NCI-H146 treated with DMSO at 0.1 percent for 48 hours (cell line): ENCODE results near the gene TMEM131.
"Not testable (repeated sequence)": the region's sequence is repeated elsewhere in the genome, so short reads cannot be mapped to it uniquely, and the experiment has no call there.

Experiments used
- DNase-seq: peaks from one replicate; lab custom pipeline; 2025; ENCODE audit not compliant: unreplicated experiment; lab: John Stamatoyannopoulos, UW

The TMEM131 gene

DNA sequence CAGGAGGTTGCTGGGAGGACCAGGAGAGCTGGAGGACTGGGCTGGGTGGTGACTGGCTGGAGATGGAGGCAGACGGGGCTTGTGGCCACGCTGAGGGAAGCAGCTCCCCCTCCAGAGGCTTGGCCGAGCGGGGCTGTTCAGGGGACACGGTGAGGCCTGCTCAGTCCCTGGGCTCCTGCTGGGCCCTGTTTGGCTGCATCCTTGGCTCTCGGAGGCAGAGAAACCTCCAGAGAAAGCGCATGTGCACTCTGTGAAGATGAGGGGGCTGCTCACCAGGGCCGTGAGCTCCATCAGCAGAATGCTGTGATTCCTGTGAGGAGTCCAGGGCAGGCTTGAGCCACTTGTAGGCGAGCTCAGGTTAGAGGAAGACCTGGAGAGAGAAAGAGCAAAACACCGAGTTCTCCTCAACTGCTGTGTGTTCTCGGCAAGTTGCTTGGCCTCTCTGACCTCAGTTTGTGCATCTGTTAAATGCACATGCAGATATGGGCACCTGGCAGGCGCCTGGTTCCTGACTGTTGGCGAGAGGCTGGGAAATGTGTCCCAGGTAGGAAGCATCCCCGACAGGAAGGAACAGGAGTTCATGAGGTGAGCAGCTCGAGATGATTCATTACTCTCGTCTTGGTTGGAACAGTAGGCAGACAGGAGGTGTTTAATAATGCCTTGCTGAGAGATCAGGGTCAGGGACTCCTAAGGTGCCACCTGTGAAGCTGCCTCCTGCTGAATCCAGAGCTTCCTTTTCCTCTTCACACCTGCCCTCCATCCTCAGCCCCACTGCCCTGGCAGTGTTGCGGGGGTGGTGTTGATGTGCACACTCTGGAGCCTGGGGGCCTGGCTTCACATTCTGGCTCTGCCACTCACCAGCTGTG, 281.4 kb downstream of the TMEM131 start:
- DNase-seq, result peak; percentile 3

DNA sequence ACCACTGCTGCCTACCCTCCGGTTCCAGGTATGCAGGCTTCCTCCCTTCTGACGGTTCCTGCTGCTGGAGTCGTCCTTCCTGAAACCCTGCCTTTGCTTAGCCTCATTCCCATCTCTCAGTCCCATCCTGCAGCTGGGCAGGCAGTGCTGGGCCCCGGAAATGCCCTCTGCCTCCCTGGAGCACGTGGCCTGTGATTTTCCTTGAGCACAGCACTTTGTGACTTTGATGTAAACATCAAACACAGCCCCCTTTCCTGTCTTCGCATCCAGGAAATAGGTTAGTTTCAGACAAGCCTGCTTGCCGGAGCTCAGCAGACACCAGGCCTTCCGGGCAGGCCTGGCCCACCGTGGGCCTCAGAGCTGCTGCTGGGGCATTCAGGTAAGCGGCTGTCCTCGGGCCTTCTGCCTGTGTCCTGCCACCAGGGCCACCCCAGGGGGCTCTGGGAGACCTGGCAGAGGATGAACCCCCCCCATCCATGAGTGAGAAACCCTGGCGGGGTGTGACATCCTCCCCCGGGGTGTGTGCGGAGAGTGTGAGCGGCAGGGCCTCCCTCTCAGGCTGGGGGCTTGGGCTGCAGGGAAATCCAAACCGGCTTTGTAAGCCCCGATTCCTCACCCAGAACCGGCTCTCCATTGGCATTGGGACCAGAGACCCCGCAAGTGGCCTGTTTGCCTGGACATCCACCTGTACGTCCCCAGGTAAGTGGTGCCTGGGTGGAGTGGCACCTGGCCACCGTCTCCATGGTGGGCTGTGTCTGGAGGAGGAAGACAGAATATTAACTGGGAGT, 282.3 kb downstream of the TMEM131 start, which contains the start of gene ZAP70:
Gene ZAP70 (plus strand): TSS at position 281 of the 788 bp plus-strand sequence. CDS start 10,461 bp downstream, outside the sequence.
- no peak for DNase-seq

DNA sequence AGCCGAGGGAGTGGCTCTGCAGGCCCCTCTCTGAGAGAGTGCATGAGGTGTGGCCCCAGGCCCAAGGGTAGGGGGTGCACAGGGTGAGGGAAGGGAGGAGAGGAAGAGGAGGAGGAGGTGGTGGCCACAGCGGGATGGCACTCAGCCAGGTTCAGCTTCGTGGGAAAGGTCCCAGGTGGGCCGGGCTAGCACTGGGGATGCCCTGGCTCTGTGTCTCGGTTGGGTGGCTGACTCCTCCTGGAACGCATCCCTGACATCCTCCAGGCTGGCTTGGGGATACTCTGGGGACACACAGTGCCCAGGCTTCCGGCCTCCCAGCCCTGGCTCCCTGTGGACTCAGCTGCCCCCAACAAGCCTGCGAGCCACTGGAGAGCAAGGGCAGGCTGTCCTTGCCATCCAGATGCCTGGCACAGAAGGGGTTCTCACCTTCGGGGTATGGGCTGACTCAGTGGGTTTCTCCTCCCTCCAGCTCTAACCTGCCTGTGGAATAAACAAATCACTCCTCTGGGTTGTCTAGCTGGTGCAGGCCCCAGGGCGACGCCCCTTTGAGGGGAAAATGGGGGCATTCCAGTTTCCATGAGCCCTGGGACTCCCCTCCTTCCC, 283.0 kb downstream of the TMEM131 start:
- no peak for DNase-seq

DNA sequence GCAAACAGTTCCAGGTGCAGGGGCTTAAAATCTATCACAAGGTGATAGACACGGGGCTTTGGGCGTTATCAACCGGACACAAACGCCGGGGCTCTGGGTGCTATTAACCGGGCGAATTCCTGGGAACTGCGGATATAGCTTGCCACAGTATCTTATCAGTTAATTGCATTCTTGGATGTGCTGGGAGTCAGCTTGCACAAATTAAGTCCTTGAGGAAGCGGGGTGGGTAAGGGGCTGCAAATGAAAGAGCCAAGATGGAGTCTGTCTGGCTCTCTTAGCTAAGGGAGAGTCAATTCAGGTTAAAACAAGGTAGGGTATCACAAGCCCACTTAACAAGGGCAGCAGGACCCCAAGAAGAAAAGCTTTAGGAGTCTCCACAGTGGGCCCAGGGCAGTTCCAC, 283.6 kb downstream of the TMEM131 start:
- DNase-seq, result not testable (repeated sequence)

DNA sequence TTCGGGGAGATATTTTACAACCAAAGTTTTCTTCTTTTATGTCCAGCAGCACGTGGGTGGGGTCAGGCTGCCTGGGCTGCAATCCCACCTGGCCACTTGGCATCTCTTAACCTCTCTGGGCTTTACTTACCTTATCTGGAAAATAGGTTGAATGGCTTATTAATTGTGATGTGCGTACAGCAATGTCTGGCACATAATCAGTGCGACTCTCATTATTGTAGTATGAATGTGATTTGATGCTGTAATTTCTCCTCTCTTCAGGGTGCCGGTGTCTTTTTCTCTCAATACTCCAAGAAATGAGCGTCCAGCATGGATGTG, 284.4 kb downstream of the TMEM131 start:
- DNase-seq, result no peak

DNA sequence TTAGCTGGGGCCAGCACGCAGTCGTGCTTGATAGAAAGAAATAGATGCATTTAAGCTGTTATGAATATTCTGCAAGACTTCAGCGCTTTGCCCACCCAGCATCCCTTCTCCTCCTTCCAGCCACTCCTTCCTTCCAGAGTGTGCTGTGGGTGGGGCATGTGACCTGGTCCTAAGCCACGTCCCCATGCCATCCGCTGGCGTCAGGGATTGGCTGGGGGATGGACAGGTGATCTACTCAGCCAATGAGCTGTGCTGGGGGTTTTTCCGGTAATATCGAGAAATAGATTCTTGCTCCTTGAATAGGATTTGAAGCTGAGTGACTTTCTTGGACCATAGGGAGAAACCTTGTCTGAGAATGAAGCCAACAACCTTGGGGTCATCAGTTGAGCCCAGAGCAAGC, 287.1 kb downstream of the TMEM131 start:
- no peak for DNase-seq

DNA sequence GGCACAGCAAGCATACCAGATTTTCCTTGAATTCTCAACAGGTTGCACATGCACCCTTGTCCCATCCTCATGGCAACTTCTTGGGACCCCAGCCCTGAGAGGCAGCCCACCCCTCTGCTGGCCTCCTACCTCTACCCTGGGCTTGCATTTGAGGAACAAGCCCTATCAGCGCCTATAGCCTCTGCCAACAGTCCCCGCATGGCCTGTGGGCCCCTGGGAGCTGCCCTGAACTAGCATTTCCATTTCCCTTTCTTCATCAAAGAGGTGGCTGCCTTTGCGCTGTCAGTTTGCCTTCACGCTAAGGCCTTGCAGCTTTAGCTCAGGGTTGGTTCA, 287.7 kb downstream of the TMEM131 start:
- no peak for DNase-seq

DNA sequence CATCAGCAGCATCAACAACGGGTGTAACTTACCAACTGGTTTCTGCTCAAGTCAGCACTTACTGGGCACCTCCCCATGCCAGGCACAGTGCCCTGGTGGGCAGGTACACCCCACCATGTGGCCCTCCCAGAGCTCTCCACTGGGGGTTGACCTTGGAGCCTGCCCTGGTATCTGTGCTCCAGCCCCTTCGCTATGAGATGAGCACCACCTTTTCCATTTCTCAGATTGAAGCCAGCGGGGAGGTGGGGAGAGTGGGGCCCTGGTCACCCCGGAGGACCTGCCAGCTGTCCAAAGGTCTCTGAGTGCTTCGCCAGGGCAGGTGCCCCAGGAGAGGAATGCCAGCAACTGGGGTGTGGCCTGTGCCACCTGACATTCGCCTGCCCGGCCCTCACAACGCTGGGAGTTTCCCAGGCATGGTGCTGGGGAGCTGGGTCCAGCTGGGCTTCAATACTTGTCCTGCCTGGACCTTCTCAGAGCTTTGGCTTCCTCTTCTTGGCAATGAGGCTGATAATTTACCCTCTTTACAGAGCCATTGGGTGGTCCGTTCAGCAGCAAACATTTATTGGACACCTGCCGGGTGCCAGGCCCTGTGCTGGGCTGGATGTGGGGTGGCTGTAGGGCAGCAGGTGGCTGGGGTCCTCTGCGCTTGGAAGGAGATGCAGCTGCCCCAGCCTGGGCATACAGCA, 288.2 kb downstream of the TMEM131 start:
- DNase-seq, result no peak

DNA sequence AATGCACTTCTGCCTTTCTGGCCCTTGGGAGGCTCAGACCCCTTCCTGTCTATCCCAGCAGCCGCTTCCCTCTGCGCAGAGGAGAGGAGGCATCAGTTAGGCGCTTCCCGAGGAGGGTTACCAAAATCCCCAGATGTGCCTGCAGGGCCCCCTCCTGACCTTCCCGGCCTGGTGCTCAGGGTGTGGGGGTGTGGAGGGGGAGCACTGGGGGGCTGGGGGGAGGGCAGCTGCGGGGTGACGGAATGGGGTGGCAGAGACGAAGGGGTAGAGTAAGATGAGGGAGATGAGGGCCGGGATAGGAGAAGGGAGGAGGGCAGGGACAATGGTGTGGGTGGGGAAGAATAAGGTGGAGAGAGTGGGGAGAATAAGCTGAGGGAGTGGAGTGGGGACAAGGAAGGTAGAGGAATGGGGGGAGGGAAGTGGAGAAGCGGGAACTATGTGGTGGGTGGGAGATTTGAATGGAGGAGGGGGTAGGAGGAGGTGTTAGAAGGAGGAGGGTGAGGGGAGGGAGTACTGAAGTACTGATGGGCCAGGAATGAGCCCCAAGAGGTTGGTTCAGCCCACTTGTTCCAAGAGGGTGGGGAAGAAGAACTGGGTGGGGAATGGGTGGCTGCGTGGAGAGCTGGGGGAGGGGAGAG, 288.9 kb downstream of the TMEM131 start:
- no peak for DNase-seq
